HG02973 (cell line): ENCODE measurements around the gene NET1.
A peak's percentile ranks its signal among the peaks of the same experiment; 100 is the strongest.

Experiments used
- ATAC-seq: cut with Tn5 transposase; IDR thresholded peaks from one replicate; pipeline ENCODE4 v1.9.1; 2021; ENCODE audit warnings: moderate library complexity; ENCODE audit not compliant: unreplicated experiment

Gene NET1

GRCh38 chr10:5441106-5441505 lies 28.7 kb downstream of the NET1 start:
- no peak for ATAC-seq

- no peak for ATAC-seq
Observed at GRCh38 chr10:5442065-5442989, 30.0 kb downstream of the NET1 start.

DNA sequence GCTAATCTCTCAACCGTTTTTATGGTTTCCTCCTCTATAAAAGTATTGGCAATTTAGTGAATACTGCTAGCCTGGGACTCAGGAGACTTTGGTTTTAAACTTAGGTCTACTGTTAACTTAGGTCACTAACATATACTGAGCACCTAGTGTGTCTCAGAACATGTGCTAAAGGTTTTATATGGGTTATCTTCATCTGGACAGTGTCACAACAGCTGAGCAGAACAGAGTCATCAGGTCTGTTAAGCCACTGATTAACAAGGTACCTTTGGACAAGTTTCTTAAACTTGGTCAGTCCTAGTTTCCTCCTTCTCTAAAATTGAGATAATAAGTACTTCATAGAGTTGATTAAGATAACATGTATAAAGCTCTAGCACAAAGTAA lies 30.6 kb downstream of the NET1 start:
- peak; percentile 21 for ATAC-seq

DNA sequence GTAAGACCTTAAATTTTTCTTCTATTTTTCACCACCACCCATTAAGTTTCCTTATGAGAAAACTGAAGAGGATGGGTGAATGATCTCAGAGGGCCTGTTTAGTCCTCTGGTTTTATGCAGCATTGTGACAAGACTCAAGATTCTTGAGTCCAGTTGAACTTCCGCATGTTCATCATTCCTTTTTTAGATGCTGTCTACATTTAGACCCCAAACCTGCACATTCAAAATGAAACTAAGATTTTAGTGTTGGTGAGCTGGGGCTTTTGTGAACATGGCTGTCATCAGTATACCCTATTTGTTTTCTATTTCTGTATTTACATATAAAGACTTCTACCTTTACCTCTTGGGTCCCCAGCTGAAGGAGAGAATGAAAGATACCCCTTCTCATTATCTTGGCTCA lies 31.1 kb downstream of the NET1 start:
- ATAC-seq, result peak; percentile 72

GRCh38 chr10:5445006-5445405 lies 32.6 kb downstream of the NET1 start:
- ATAC-seq, result no peak

- peak; percentile 47 for ATAC-seq
Observed at GRCh38 chr10:5446390-5446926, 34.1 kb downstream of the NET1 start.

DNA sequence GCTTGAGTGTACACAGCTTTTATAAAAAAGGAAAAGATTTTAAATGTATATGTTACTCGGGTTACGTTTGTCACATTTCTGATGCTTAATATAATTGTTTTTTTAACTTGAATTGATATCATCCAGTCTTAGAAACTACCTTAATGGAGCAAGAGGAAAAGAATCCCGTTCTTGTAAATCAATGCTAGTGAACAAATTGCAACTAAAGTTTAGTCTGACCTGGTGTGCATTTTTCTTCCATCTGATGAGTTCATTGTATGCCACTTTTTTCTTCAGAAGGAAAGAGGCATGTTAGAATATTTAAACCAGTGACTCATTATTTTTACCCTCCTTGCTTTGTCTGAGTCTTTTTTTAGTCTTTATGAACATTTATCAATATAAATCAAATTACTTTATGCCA lies 34.7 kb downstream of the NET1 start:
- ATAC-seq, result no peak

GRCh38 chr10:5447611-5448071 lies 35.3 kb downstream of the NET1 start:
- ATAC-seq, result peak; percentile 36

DNA sequence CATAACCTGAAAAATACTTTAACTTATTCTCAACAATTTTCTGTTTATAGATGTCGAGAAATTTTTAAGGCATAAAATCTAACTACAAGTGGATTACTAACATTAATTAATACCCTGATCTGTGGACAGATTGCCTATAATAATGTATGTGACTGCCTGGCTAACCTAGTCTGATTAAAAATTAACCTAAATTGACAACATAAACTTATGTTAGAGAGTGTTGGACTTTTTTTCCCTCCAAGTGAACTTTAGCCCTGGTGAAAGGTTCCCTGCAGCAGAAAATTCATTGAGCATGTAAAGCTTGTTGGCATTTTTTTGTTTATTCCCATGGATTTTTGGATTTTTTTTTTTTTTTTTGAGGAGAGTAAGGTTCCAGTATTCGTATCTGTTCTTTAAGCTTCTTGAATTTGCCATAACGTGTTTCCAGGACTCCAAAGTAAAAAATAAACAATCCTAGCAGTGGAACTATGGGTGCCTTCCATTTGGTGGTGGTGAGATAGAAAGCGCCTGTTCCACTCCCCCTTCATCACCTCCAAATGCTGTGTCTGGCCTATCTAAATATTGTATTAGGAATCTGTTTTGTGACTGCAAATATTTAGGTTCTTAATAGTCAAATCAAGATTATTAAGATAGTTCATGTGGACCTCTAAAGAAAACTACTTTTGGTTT lies 36.1 kb downstream of the NET1 start:
- no peak for ATAC-seq

DNA sequence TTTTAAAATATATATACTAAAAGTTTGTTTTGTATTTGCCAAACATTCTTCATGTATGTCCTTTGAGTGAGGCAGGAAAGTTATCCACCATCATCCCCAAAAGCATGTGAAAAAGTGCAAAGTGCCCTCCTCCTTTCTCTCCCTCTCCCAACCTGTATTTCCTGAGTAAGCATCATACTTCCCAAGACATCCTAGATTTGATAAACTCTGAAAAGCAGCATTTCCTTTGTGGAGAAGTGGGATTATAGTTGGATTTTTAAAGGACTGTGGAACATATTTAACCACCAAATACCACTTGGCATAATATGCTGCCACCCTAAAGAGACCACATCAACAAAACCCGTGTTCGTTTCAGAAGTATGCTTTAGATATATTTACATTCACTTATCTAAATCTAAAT lies 36.9 kb downstream of the NET1 start:
- no peak for ATAC-seq

DNA sequence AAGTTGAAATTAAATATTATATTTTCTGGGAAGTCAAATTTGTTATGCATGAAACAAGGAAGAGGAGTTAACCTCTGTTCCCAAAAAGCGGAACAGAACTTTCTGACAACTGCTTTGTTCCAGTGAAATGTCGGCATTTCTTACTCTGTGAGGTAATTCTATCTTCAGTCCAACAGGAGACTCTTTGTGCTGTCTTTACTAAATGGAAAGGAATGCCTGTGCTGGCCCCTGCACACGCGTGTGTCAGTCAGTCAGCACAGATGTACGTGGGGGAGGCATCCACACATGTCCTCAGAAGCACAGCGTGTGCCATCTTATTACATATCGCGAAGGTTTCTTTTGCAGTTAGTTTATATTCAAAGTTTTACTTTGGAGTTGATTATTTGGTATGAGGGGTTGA lies 37.5 kb downstream of the NET1 start:
- ATAC-seq, result no peak

GRCh38 chr10:5450605-5451384 lies 38.4 kb downstream of the NET1 start:
- ATAC-seq, result no peak

DNA sequence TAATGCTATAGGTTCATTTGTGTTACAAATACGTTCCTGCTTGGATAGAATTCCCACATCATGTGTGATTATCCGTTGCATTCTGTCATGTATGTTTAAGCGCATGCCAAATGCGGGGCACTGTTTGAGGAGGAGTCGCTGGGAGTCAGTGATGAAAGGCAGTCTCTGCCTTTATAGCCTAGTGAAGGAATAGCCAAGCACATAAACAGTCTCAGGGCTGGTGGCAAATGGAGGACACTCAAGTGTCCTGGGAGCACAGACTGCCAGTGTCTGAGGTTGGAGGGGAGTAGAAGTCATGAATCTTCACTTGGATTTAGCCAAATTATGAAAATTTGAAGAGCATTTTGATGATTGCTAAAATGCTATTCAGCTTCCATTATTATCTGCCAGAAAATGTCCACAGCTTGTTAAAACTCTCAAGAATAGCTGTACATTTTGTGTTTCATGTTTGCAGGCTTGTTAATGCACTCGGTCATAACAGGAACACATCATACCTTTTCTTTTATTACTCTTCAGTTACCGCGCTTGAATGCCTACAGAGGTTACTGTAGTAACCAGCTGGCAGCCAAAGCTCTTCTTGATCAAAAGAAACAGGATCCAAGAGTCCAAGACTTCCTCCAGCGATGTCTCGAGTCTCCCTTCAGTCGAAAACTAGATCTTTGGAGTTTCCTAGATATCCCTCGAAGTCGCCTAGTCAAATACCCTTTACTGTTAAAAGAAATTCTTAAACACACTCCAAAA lies 41.6 kb downstream of the NET1 start:
- no peak for ATAC-seq

- no peak for ATAC-seq
Observed at GRCh38 chr10:5456563-5456962, 44.2 kb downstream of the NET1 start.

- ATAC-seq, result no peak
Observed at GRCh38 chr10:5457741-5458140, 45.4 kb downstream of the NET1 start.

GRCh38 chr10:5458425-5458824 lies 46.1 kb downstream of the NET1 start:
- no peak for ATAC-seq

GRCh38 chr10:5458949-5459747 lies 46.8 kb downstream of the NET1 start:
- no peak for ATAC-seq

GRCh38 chr10:5460468-5461202 lies 48.3 kb downstream of the NET1 start:
- no peak for ATAC-seq

- no peak for ATAC-seq
Observed at GRCh38 chr10:5461203-5461588, 48.8 kb downstream of the NET1 start.
